PFSK-1 (cell line): ENCODE data around the gene DIAPH2.

ENCODE experiments used
- POLR2AphosphoS5 ChIP-seq: IDR thresholded peaks from 2 replicates; pipeline ENCODE4 v1.6.1; 2012; ENCODE audit warnings: low read depth, mild to moderate bottlenecking, control low read depth, low read length, moderate library complexity
- TAF1 ChIP-seq: IDR thresholded peaks from 2 replicates; pipeline ENCODE4 v1.6.1; 2012; ENCODE audit warnings: low read length, control low read depth, borderline replicate concordance; ENCODE audit not compliant: insufficient read depth

DNA sequence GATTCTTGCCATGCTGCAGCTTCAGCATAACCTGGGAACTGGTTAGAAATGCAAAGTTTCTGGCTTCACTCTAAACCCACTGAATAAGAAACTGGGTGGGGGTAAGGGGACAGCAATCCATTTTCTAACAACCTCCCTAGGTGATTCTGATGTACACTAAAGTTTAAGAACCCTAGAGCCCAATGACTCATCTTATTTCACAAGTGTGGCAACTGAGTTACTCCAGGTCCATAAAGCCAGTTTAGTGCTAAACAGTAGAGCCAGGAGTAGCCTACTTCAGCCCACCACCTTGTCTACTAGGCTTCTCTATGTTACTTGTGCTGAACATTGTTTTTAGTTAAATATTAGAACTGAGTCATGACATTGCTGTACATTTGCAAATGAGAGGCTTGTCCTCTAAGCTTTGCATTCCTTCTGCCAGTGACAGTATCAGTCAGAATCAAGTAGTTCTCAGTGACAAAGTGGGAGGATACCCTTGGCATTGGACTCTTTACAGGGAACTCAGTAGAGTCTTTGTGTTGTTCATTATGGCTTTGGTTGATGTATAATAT, 717.0 kb downstream of the DIAPH2 start:
- no peak for TF ChIP-seq POLR2AphosphoS5
- no peak for TF ChIP-seq TAF1
